OCI-LY7 (cell line): ENCODE data around the gene LPP. TPM values are rescaled to one million over a fixed set of nuclear protein-coding genes. Genes with fewer than 3 reads are reported as not detected.

Source experiments
- BruUV-seq: library from RNA; stranded (reverse); fragments of 400-500 nt; replicated peaks from 2 replicates; lab custom pipeline; 2021; lab: Mats Ljungman, UMichigan
- CTCF ChIA-PET: fragments of 300-600 bp; sonication (Branson Sonifier 250); formaldehyde crosslinking; loops from one replicate; lab custom pipeline; 2022; ENCODE audit warnings: antibody characterized with exemption; ENCODE audit not compliant: unreplicated experiment; lab: Charles Lee
- POLR2A ChIA-PET: fragments of 300-600 bp; sonication (Branson Sonifier 250); formaldehyde crosslinking; loops from one replicate; lab custom pipeline; 2022; ENCODE audit warnings: antibody characterized with exemption; lab: Charles Lee
- DNase-seq: peaks from one replicate; pipeline ENCODE4 v3.0.0-alpha.2; 2015; ENCODE audit warnings: low spot score
- H2AFZ ChIP-seq: fragments of 200-600 bp; sonication (generic), shearing (Covaris generic); 2 replicates; pipeline ENCODE4 v1.6.1; 2014; ENCODE audit warnings: mild to moderate bottlenecking, antibody characterized with exemption, low read length, moderate library complexity
- H3K27ac ChIP-seq: fragments of 200-600 bp; sonication (generic); 2 replicates; pipeline ENCODE4 v1.5.1; 2014; ENCODE audit warnings: mixed run types, low read depth, mild to moderate bottlenecking, moderate library complexity, low read length, inconsistent platforms; ENCODE audit not compliant: poor library complexity, severe bottlenecking
- H3K36me3 ChIP-seq: fragments of 200-600 bp; sonication (generic); 2 replicates; pipeline ENCODE4 v1.6.1; 2014; ENCODE audit warnings: mild to moderate bottlenecking, antibody characterized with exemption, low read length, moderate library complexity, mixed read lengths; ENCODE audit not compliant: insufficient read depth
- H3K4me1 ChIP-seq: fragments of 200-600 bp; sonication (generic); 2 replicates; pipeline ENCODE4 v1.5.1; 2014; ENCODE audit warnings: mild to moderate bottlenecking, low read length; ENCODE audit not compliant: insufficient read depth, poor library complexity, severe bottlenecking
- H3K4me2 ChIP-seq: fragments of 200-600 bp; sonication (generic); 2 replicates; pipeline ENCODE4 v1.6.1; 2014; ENCODE audit warnings: mild to moderate bottlenecking, low read length
- H3K4me3 ChIP-seq: fragments of 200-600 bp; sonication (generic); 2 replicates; pipeline ENCODE4 v1.5.1; 2014; ENCODE audit warnings: mild to moderate bottlenecking, low read depth, low read length; ENCODE audit not compliant: poor library complexity, severe bottlenecking
- H3K79me2 ChIP-seq: fragments of 200-600 bp; sonication (generic); 2 replicates; pipeline ENCODE4 v1.6.1; 2016; ENCODE audit warnings: low read depth, mild to moderate bottlenecking, low read length, moderate library complexity, mixed read lengths; ENCODE audit not compliant: insufficient read depth
- H3K9me2 ChIP-seq: fragments of 200-600 bp; sonication (generic); 2 replicates; pipeline ENCODE4 v1.6.1; 2016; ENCODE audit warnings: mild to moderate bottlenecking, low read length, mixed read lengths; ENCODE audit not compliant: insufficient read depth
- H3K9me3 ChIP-seq: fragments of 200-600 bp; sonication (generic); 2 replicates; pipeline ENCODE4 v1.6.1; 2014; ENCODE audit warnings: mild to moderate bottlenecking, mixed run types, low read length, mixed read lengths
- H4K20me1 ChIP-seq: fragments of 200-600 bp; sonication (generic); 2 replicates; pipeline ENCODE4 v1.6.1; 2014; ENCODE audit warnings: mild to moderate bottlenecking, antibody characterized with exemption, low read length, moderate library complexity, mixed read lengths; ENCODE audit not compliant: insufficient read depth
- CTCF ChIP-seq: fragments of 200-600 bp; sonication (generic); conservative IDR thresholded peaks from 2 replicates; pipeline ENCODE4 v1.5.1; 2014; ENCODE audit warnings: mild to moderate bottlenecking, antibody characterized with exemption, low read length, moderate library complexity, mixed read lengths
- EZH2phosphoT487 ChIP-seq: fragments of 200-600 bp; sonication (generic); IDR thresholded peaks from 2 replicates; pipeline ENCODE4 v1.6.1; 2018; ENCODE audit warnings: low read depth, borderline replicate concordance, mild to moderate bottlenecking, mixed run types, antibody characterized with exemption, low read length, moderate library complexity, mixed read lengths
- intact Hi-C: fragments of 100-400 bp; cut with micrococcal nuclease; formaldehyde crosslinking; loops from one replicate; pipeline ENCODE4 v1.10.0; 2022; ENCODE audit not compliant: unreplicated experiment
- total RNA-seq, 2 experiments: library from RNA; depleted of rRNA in 1 of 2; stranded (reverse); fragments of >200 nt in 1 of 2; shearing (Covaris generic) in 1 of 2; gene quantifications; 2 replicates each; pipeline ENCODE4 v1.2.3, GENCODE V29; 2014 to 2022

LPP gene
- total RNA-seq, 2 experiments from 2014 or later: 10.9 to 119 TPM

- no TSS peak for BruUV-seq
- Histone ChIP-seq H3K36me3 (no peaks in the 10 kb centered on the region), H3K4me3 (no peak overlapping the region), H3K79me2 (no peaks in the 10 kb centered on the region), H3K9me2 (no peaks in the 10 kb centered on the region), H3K4me2 (no peak overlapping the region), H3K9me3 (no peaks in the 10 kb centered on the region), H4K20me1 (no peaks in the 10 kb centered on the region), H3K27ac (no peak overlapping the region), H2AFZ (no peak overlapping the region), H3K4me1 (peaks cover 31% of the 10 kb centered on the region)
- intact Hi-C loops: loop anchor here (5.0 to 10.0 kb wide), 2 partner anchors 142 to 365 kb away; no protein-coding TSS in a partner anchor
- POLR2A ChIA-PET: interaction anchor here (0.5 kb wide), 1 partner anchor 24 kb away, joined by 3 read pairs; no protein-coding TSS in a partner anchor
- TF ChIP-seq EZH2phosphoT487 (no peak), CTCF (no peak)
- CTCF ChIA-PET: no interaction called here
- no peak for DNase-seq
Measured at GRCh38 chr3:188589771-188590170, 435.8 kb downstream of the LPP start.

GRCh38 chr3:188590557-188590956 lies 436.6 kb downstream of the LPP start:
- H4K20me1 ChIP-seq: no peaks in the 10 kb centered on the region
- H3K9me3 ChIP-seq: no peaks in the 10 kb centered on the region
- H3K36me3 ChIP-seq: no peaks in the 10 kb centered on the region
- H3K4me1 ChIP-seq: peaks cover 23% of the 10 kb centered on the region
- BruUV-seq: no TSS peak
- ChIA-PET POLR2A (interaction anchor here (1.0 kb wide), 1 partner anchor 326 kb away, joined by 3 read pairs; no protein-coding TSS in a partner anchor), CTCF (no interaction called here)
- no peak overlapping the region for H2AFZ ChIP-seq
- no peak overlapping the region for H3K4me3 ChIP-seq
- no peak overlapping the region for H3K4me2 ChIP-seq
- DNase-seq: no peak
- no peaks in the 10 kb centered on the region for H3K79me2 ChIP-seq
- intact Hi-C loops: loop anchor here (10.0 kb wide), 1 partner anchor 364 kb away; no protein-coding TSS in a partner anchor
- no peak overlapping the region for H3K27ac ChIP-seq
- H3K9me2 ChIP-seq: no peaks in the 10 kb centered on the region
- TF ChIP-seq EZH2phosphoT487 (no peak), CTCF (no peak)

- H3K4me3 ChIP-seq: no peak overlapping the region
- H3K4me1 ChIP-seq: peaks cover 3% of the 10 kb centered on the region
- H3K9me3 ChIP-seq: no peaks in the 10 kb centered on the region
- no peak overlapping the region for H3K27ac ChIP-seq
- H4K20me1 ChIP-seq: no peaks in the 10 kb centered on the region
- H3K9me2 ChIP-seq: no peaks in the 10 kb centered on the region
- no peak overlapping the region for H2AFZ ChIP-seq
- CTCF ChIA-PET: interaction anchor here (0.6 kb wide), 1 partner anchor 147 kb away, joined by 3 read pairs; no protein-coding TSS in a partner anchor
- DNase-seq: no peak
- H3K79me2 ChIP-seq: no peaks in the 10 kb centered on the region
- POLR2A ChIA-PET: interaction anchor here (0.8 to 1.1 kb wide), 2 partner anchors 12 to 51 kb away, joined by 3 to 6 read pairs; no protein-coding TSS in a partner anchor
- TF ChIP-seq CTCF (no peak), EZH2phosphoT487 (no peak)
- no peak overlapping the region for H3K4me2 ChIP-seq
- H3K36me3 ChIP-seq: no peaks in the 10 kb centered on the region
- BruUV-seq: no TSS peak
- intact Hi-C loops: loop anchor here (10.0 kb wide), 1 partner anchor 361 kb away; no protein-coding TSS in a partner anchor
Measured at GRCh38 chr3:188594139-188594538, 440.2 kb downstream of the LPP start.
